Measurements from ENCODE around the gene ACOXL.

The ACOXL gene

DNA sequence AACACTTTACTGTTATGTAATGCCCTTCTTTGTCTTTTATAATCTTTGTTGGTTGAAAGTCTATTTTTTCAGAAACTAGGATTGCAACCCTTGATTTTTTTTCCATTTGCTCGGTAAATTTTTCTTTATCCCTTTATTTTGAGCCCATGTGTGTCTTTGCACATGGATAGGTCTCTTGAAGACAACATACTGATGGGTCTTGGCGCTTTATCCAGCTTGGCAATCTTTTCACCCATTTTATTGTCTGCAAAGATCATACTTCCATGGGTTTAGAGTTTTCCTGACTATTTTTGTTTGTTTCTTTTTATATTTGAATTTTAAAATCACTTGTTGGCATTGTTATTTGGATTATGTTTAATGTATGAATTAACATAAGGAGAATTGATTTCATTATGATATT is 27.0 kb downstream of the ACOXL start:
- no peak for DNase-seq

DNA sequence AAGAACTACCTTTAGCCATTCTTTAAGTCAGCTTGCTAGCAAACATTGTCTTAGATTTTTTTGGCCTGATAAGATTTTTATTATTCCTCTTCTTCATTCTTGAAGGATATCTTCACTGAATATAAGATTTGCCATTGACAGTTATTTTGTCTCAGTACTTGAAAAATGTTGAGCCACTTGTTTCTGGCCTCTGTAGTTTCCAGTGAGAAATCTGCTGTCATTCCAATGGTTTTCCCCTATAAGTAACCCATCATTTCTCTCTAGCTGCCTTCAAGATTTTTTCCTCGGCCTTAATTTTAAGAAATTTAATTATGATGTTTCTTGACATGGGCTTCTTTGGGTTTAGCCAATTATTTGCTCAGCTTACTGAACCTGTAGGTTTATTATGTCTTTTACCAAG is 32.6 kb downstream of the ACOXL start:
- DNase-seq, result no peak

DNA sequence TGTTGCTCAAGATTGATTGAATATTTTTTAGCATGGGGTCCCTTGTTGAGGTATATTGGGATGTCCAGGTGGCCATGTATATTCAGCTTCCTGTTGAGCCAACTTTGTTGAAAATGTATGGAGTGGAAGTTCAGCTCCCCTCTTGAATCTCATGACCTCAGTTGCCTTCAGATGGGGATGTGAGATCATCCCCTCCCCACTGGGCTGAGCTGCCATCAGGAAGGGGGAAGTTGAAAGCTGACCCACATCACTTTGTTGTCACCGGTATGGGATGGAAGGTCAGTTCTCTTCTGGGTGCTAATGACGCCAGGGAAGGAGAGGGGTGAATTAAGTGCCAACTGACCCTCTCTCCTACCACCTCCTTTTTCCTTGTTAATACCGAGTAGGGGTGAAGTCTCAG is 33.9 kb downstream of the ACOXL start:
- no peak for DNase-seq

DNA sequence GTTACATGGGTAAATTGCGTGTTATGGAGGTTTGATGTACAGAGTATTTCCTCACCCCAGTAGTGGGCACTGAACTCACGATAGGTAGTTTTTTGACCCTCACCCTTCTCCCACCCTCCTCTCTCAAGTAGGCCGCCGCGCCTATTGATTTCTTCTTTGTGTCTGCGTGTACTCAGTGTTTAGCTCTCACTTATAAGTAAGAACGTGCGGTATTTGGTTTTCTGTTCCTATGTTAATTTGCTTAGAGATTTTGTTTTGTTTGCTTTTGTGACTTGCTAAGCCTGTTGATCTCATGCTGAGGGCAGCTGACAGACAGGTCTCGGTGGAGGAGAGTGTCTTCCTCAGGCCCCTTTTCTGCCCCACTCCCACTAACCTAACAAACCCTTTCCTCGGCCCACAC is 36.2 kb downstream of the ACOXL start:
- DNase-seq, result peak; percentile 18 to 60

DNA sequence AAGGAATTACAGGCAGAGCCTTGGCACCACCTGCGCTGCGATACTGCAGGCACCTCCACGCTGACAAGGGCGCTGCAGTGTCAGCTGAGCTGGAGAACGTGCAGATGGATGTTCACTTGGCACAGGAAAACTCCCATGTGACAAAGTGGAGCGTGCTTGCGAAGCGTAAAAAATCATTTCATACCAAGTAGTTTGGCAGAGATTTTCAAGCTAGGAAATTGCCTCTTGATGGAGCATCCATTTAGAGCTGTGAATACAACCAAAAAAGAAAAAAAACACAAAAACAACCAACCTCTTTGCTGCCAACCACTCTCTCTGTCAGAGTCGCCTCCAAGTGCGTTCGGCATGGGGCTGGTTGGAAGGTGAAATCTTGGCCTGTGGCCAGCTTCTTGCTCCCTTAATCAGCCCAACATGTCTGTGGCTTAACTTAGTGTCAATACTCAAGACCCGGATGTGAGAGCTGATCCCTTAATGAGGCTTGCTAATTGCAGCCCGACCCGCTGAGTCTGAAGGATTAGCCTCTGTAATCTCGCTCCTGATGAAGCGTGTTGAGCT is 38.1 kb downstream of the ACOXL start:
- DNase-seq, result peak; percentile 71 to 91

DNA sequence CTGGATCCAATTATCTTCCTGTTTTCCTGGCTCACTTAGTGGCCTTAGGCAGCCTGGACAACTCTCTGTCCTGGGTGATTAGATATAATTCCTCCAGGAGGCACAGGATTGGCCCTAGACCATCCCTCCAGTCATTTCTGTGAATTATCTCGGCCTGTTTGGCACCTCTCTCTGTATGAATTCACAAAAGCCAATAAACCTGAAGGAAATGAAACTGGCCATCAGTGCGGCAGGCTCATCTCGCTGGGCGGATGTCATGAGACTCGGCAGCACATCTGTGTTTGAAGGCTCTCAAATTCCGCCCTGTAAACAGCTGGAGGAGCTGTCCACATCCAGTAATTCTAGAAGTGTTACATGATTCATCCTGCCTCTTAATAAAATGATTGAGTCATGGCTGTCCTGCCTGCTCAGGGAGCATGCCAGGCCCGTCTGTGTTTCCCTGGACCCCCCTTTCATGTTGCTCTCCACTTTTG is 38.6 kb downstream of the ACOXL start:
- DNase-seq, result peak; percentile 53 to 89

DNA sequence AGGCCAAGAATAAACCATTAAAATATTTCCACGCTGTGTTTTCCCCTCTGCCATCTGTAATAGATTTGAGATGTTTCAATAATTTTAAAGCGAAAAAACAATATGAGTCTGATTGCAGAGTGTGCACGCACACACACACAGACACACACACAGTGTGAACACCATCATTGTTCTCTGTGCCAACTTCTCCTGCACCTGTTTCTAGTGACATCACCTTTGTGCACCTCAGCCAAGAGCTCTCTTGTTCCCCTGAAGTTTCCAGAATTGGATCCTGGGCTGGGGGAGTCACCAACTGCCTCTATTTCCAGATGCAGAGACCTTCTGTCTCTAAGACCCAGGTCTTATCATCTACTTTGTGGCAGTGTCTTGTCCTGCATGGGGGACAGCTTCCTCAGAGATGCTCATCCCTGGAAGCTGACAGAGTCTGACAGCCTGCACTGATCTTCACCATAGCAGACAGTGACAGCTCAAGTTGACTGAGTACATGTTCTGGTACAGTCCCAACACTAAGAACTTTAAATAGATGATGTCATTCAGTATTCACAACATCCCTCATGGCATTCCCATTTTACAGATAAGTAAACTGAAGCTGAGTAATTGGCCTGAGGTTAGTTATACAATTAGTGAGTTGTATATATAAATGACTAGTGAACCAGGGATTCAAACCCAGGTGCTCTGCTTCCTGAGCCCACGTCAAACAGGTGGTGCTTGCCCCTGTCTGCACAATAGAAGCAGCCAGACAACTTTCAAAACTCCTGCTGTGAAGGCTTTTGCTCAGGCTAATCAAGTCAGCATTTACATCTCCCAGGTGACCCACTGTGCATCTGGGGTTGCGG is 39.4 kb downstream of the ACOXL start:
- DNase-seq, result peak in 1 of 2 experiments; percentile 57

DNA sequence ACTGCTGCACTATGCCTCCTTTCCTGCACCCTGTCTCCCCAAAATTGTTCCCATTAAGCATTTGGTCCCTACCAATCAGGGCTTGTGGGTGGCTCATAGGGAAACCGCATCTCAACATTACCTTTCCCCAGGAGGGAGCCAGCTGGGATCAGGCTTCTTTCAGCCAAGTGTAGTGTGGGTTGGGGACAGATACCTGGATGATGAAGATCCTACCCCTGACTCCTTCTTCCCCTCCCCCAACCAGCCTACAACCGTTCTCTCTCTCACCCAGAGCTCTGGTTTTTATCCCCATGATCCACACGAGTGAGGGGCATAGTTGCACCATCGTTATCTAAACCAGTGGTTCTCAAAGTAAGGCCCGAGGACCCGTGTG is 40.0 kb downstream of the ACOXL start:
- DNase-seq, result no peak

DNA sequence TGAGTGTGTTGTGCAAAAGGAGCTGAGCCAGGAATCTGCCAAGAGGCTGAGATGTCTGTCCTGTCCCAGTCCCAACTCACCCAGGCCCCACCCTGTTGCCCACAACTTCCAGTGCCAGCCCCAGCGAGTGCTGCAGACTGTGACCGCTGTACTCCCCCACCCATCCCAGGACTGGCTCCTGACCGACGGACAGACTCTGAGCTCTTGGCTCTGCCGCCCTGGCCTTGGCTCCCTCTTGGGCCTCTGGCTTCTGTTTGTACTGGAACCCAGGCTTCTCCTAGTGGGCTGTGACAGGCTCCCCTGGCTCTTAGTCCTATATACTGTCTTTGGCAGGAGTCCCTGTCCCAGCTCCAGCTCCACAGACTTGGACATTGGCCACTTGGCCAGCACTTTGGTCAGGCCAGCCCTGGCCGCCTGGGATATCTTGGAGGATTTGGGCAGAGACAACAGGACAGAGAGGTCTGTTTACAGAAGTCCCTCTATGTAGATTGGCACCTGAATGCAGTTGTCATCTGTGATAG is 41.1 kb downstream of the ACOXL start:
- DNase-seq, result no peak

DNA sequence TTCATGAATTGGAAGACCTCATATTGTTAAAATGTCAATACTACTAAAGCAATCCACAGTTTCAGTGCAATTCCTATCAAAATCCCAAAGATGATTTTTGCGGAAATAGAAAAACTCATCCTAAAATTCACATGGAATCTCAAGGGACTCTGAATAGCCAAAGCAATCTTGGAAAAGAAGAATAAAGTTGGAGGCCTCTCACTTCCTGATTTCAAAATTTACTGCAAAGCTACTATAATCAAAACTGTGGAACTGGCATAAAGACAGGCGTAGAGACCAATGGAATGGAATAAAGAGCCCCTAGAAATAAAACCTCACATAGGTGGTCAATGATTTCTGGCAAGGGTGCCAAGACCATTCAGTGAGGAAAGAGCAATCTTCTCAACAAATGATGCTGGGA is 42.3 kb downstream of the ACOXL start:
- no peak for DNase-seq

DNA sequence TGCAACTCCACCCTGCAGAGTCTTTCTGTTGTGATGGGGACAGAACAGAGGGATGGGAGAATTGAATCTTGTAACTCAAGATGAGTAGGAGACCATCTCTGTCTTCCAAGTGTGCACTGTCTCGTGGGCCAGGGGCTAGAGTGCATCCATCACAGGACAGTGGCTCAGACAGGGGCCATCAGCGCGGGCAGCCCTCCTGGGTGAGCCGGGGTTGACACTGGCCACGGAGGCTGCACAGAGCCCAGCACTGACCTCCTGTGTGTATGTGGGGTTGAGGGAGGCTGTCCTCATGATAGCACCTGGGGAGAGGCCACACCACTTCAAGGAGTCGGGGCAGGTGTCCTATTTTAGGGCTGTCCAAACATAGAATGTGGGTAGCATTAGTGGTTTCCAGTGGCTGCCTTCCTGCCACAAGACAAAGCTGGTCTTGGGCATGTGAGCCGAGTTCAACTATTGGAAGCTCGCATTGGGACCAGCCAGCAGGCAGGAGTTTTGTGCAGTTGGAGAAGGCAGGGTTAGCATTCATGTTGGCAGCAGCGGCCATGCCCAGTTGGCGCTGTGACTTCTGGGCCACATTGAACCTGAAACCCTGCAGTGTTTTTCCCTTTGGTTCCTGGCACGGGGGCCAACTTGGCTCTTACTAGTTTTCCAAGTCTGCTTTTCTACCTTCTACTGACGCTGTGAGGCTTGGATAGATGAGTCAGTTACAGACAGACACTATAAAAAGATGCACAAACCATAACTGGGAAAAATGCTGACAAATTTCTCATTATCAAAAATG is 45.3 kb downstream of the ACOXL start:
- DNase-seq, result no peak

DNA sequence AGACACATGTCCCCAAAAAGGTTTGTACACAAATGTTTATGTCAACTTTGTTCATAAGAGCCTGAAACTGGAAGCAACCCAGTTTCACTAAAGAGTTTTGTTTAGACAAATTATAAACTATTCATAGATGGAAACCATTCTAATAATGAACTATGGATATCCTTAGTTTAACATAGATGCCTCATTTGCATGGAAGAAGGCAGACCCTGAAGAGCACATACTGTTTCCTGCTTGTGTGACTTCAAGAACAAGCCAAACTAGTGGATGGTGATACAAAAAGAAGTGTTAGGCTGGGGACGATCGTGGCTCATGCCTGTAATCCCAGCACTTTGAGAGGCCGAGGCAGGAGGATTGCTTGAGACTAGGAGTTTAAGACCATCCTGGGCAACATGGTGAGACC is 48.1 kb downstream of the ACOXL start:
- no peak for DNase-seq

DNA sequence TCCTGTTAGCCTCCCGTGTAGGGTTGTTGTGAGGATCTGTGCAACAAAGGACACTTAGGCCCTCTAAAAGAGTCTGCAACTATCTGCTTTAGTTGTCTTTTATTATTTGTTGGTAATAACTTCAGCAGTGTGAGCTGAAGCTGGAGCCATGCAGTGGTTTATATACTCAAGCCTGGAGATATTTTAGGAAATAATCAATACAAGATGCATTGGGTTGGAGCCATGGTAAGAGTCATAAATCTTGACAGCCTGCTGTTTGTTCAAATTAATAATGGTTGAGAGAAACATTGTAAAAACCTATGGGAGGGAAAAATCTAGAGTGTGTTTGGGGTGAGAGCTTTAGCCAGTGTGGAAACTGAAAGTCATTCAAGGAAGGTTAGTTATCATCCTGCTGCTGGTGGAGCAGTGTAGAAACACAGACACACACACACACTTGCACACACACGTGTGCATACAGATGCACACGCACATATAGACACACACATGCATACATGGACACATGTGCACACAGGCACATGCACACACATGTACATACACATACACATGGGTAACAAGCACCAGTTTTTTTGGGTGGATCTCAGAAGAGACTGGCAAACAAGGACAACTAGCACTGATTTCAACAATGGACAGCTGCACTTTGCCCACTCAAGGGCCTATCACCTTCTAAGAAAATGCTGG is 51.0 kb downstream of the ACOXL start:
- no peak for DNase-seq

DNA sequence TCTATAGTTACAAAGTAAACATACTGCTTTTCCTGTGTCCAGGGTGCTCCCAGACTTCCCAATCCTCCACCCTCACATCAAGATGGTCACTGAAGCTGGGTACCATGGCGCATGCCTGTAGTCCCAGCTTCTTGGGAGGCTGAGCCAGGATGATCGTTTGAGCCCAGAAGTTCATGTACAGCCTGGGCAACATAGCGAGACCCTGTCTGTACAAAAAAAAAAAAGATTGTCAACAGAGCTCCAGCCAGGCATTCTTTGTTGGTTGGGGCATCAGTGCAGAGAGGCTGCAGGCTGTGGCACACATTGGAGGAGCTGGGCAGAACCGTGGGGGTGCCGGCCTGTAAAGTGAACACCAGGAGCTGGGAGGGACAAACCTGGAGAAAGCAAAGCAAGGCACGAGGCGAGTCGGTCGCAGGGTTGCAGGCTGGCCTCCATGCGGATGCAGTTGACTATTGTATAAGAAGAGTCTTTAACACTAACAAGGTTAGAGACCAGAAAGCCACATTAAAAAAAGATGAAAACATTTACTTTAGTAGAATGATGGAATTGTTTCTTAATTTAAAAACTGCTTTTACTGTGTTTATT is 51.8 kb downstream of the ACOXL start:
- no peak for DNase-seq

DNA sequence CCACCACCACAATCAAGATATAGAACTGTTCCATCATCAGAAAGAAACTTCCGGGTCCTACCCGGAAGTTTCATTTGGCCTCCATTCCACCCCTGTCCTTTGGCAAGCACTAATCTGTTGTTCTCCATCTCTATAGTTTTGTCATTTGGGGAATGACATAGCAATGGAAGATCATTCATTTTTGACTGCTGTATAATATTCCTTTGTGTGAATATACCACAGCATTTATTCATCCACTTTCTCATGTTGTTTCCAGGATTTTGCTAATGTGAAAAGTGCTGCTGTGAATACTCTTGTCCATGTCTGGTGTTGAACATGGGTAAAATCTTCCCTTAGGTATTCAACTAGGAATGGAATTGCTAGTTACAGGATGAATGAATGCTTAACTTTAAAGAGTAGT is 53.1 kb downstream of the ACOXL start:
- no peak for DNase-seq

DNA sequence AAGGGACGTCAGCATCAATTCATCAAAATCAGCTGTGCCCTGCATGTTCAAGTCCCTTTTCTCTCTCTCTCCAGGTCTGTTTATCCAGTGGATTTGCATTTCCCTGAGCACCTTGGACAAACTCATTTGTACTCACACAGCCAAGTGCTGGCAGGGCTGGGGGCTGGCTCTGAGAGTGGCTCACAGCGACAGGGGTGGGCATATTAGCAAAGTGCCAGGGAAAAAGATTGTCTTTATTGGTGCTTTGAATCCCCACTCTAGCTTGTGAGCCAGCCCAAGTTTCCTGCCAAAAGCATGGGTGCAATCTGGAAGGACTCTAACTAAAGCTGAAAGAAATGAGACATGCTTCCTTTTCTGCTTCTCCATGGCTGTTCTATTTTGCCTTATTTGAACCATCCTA is 56.6 kb downstream of the ACOXL start:
- DNase-seq, result no peak

DNA sequence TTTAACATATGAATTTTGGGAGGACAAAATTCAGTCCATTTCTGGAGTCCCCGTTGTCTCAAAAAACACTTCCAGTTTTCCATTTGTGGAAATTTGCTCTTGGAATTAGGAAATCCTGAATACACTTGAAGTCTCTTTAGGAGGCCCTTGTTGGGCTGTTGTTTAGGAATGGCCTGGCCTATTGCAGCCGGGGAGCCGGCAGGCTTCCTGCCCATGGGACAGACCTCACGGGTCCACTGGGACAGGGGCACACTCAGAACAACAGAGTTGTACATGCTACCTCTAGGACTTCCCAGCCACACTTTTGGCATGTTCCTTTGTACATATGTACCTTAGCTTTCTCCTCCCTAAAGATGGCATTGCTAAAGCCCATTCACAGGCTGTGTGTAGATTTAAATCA is 57.3 kb downstream of the ACOXL start:
- DNase-seq, result no peak

DNA sequence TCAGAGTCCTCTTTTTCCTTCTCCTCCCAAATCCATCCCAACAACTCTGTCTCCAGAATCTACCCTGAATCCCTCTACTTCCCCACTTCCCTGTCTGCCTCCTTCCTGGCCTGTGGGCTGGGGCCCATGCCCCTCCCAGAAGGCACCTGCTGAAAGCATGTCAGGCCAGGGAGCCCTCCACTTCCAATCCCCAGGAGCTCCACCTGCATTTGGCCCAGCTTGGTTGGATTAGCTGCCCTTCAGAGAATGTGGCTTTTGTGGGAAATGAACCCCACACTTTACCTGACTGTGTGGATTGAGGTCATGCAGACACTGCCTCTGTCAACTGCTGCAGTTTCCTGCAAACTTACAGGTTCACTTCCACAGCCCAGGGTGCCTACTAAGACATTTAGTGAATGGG is 58.5 kb downstream of the ACOXL start:
- DNase-seq, result no peak

DNA sequence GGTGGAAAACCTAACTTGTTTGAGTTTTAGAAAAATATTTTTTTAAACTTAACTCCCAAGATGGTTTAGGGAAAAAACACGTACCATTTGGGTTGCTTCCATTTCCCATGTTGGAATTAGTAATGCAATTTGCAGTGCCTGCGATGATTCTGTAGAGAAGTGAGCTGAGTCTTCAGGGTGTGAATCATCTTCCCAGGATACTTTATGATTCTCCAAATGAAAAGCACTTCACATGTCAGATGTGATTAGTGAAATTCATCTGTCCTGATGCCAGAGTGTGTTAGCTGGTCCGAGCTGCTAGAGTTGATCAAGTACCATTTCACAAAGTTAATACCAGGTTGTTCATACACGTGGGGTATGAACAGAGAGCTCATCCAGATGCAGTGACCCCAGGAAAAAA is 59.1 kb downstream of the ACOXL start:
- DNase-seq, result no peak

DNA sequence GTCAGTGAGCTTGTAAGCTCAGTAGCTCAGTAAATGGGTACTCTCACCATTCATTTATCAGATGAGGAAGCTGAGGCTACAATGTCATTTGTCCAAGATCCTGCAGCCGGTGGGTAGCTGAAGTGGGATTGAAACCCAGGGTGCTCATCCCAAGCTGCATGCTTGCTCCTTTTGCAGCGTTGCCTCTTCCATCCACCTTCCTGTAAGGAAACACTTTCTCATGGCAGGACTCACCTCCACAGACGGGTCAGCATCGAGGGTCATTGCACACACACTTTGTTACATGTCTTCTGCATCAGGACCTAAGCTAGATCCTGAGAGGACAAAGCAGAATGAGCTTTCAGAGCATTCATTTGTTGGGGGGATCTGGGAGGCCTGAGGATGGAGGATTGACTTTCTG is 60.7 kb downstream of the ACOXL start:
- DNase-seq, result no peak

DNA sequence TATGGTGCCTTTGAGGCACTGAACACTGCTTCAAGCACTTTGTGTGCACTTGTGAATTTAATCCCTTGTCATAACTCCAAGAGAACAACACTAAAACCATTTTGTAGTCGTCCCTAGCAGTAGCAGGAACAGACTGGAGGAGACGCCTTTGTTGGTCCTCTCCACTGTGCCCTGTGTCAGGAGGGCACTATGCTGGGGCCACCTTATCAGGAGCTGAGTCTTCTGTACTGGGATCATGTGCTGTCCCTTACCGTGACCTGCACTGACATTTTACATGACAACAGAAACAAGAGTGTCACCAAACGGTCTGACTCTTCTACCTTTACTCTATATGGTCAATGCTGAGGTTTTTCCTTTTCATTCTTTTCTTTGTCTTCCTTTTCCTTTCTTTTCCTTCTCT is 62.0 kb downstream of the ACOXL start:
- no peak for DNase-seq

DNA sequence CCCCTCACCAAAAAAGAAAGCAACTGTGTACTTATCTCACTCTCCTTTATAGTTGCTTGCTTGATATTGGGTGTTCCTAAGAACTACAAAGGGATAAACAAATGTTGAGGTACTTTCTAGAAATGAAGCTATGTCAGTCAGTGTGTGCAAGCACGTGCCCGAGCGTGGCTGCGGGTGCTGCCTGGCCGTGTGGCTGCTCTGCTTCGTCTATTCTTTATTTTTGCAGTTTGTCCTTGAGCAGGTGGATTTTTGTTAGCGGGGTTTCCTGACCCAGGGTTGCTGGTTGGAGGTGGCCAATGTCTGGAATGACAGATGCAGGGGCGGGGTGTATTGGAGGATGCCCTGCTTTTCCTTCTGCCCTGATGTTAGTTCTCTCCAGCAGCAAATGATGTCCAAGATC is 62.6 kb downstream of the ACOXL start:
- DNase-seq, result no peak

All from NCI-H2081 (cell line).